B cell (primary cell): ENCODE measurements around the gene CHST4. TPM values are rescaled to one million over a fixed set of nuclear protein-coding genes. Genes with fewer than 3 reads are reported as not detected.

Experiments used
- ATAC-seq: fragments of 200-7000 bp; cut with Tn5 transposase; one replicate; pipeline ENCODE4 v1.10.0; 2021; ENCODE audit warnings: low read depth, mild to moderate bottlenecking, moderate number of reproducible peaks, moderate library complexity
- CTCF ChIA-PET: fragments of 350-600 bp; sonication (Branson Sonifier 250); formaldehyde crosslinking; loops from one replicate; lab custom pipeline; 2021; ENCODE audit warnings: antibody characterized with exemption, inconsistent platforms; lab: Charles Lee
- POLR2A ChIA-PET: fragments of 350-600 bp; sonication (Branson Sonifier 250); formaldehyde crosslinking; loops from one replicate; lab custom pipeline; 2021; ENCODE audit warnings: antibody characterized with exemption; lab: Charles Lee
- DNase-seq: peaks from one replicate; pipeline ENCODE4 v3.0.0; 2013
- H2AFZ ChIP-seq: 2 replicates; pipeline ENCODE4 v1.6.1; 2012; ENCODE audit warnings: mild to moderate bottlenecking, low read depth, low read length; ENCODE audit not compliant: insufficient read depth, poor library complexity, severe bottlenecking
- H3K27ac ChIP-seq, 2 donors: 1 replicate in 1 of 2; 2 replicates in 1 of 2; pipeline ENCODE4 v1.5.1; 2012 to 2013; ENCODE audit warnings: low read length in 2 of 2, mild to moderate bottlenecking in 2 of 2, moderate library complexity in 1 of 2
- H3K27me3 ChIP-seq, 4 experiments: fragments of 200-600 bp in 1 of 4; sonication (generic) in 1 of 4; replicated peaks in 1 of 4; 1 replicate in 2 of 4; 2 replicates in 2 of 4; pipeline versions ENCODE4 v1.6.1 to v1.7.0; 2013 to 2016; ENCODE audit warnings: low read length in 3 of 4, mild to moderate bottlenecking in 2 of 4, mixed read lengths in 1 of 4, moderate library complexity in 1 of 4; ENCODE audit not compliant: insufficient read depth in 4 of 4, control insufficient read depth in 3 of 4; ENCODE audit errors: control extremely low read depth in 1 of 4
- H3K36me3 ChIP-seq, 2 experiments: replicated peaks in 1 of 2; 1 replicate in 1 of 2; 2 replicates in 1 of 2; pipeline versions ENCODE4 v1.6.1 to v1.7.1; 2013; ENCODE audit warnings: low read length in 1 of 2; ENCODE audit not compliant: insufficient read depth in 2 of 2, control insufficient read depth in 1 of 2; ENCODE audit errors: control extremely low read depth in 1 of 2, extremely low read depth in 1 of 2
- H3K4me1 ChIP-seq, 2 donors: fragments of 200-600 bp in 1 of 2; sonication (generic) in 1 of 2; 1 replicate in 1 of 2; 2 replicates in 1 of 2; pipeline versions ENCODE4 v1.5.1 to v1.6.1; 2013 to 2017; ENCODE audit warnings: low read length in 2 of 2; ENCODE audit not compliant: control insufficient read depth in 2 of 2, insufficient read depth in 2 of 2
- H3K4me2 ChIP-seq: replicated peaks from 2 replicates; pipeline ENCODE3; 2012; ENCODE audit warnings: mild to moderate bottlenecking, low read depth, low read length; ENCODE audit not compliant: poor library complexity, severe bottlenecking
- H3K4me3 ChIP-seq, 5 experiments: fragments of 200-600 bp in 1 of 5; sonication (generic) in 1 of 5; 1 replicate in 3 of 5; 2 replicates in 2 of 5; pipeline versions ENCODE4 v1.5.1 to v1.7.0; 2011 to 2016; ENCODE audit warnings: low read length in 4 of 5, mild to moderate bottlenecking in 4 of 5, low read depth in 2 of 5, control low read depth in 1 of 5, moderate library complexity in 1 of 5; ENCODE audit not compliant: insufficient read depth in 1 of 5; ENCODE audit errors: control extremely low read depth in 1 of 5, extremely low read depth in 1 of 5
- H3K79me2 ChIP-seq: fragments of 200-600 bp; sonication (generic); one replicate; pipeline ENCODE4 v1.6.0; 2016; ENCODE audit warnings: low read length; ENCODE audit not compliant: control insufficient read depth, insufficient read depth
- H3K9ac ChIP-seq: fragments of 200-600 bp; sonication (generic); 2 replicates; pipeline ENCODE4 v1.6.1; 2017; ENCODE audit warnings: mild to moderate bottlenecking, low read length, moderate library complexity
- H3K9me3 ChIP-seq, 3 donors: one replicate each; pipeline versions ENCODE4 v1.6.1 to v1.7.1; 2013; ENCODE audit warnings: low read length in 2 of 3; ENCODE audit not compliant: control insufficient read depth in 2 of 3, insufficient read depth in 1 of 3; ENCODE audit errors: control extremely low read depth in 1 of 3
- H4K20me1 ChIP-seq: 2 replicates; pipeline ENCODE4 v1.6.0; 2012; ENCODE audit warnings: mild to moderate bottlenecking, low read length; ENCODE audit not compliant: insufficient read depth, control insufficient read depth, poor library complexity, severe bottlenecking
- H3K27ac Mint-ChIP-seq: one replicate; pipeline ENCODE4 v1.8.0; 2021; ENCODE audit warnings: mixed read lengths
- H3K27me3 Mint-ChIP-seq: one replicate; pipeline ENCODE4 v1.8.0; 2021; ENCODE audit warnings: mixed read lengths
- H3K4me1 Mint-ChIP-seq: one replicate; pipeline ENCODE4 v1.8.0; 2021; ENCODE audit warnings: mixed read lengths
- H3K4me3 Mint-ChIP-seq: one replicate; pipeline ENCODE4 v1.8.0; 2021; ENCODE audit warnings: mixed read lengths
- H3K9me3 Mint-ChIP-seq: one replicate; pipeline ENCODE4 v1.8.0; 2022; ENCODE audit warnings: mixed read lengths; ENCODE audit not compliant: insufficient read depth
- CTCF ChIP-seq: fragments of 200-600 bp; IDR thresholded peaks from one replicate; pipeline ENCODE4 v1.8.0; 2022; ENCODE audit warnings: antibody characterized with exemption, mild to moderate bottlenecking
- EZH2 ChIP-seq: IDR thresholded peaks from 2 replicates; pipeline ENCODE4 v1.6.1; 2012; ENCODE audit warnings: borderline replicate concordance, low read depth, mild to moderate bottlenecking, moderate library complexity, low read length; ENCODE audit not compliant: insufficient read depth, poor library complexity, severe bottlenecking
- WGBS: methylation state at CpG from one replicate; pipeline ENCODE4 v1.1.5; 2013; ENCODE audit warnings: missing lambda C conversion rate; ENCODE audit not compliant: insufficient coverage; 5-methylcytosine and 5-hydroxymethylcytosine counted together
- intact Hi-C: fragments of 100-400 bp; cut with micrococcal nuclease; formaldehyde crosslinking; loops from one replicate; pipeline ENCODE4 v1.10.0; 2022
- polyA plus RNA-seq: library from polyadenylated mRNA; depleted of rRNA; stranded (reverse); fragments of >200 nt; gene quantifications from 2 replicates; pipeline ENCODE4 v1.2.3, GENCODE V29; 2012
- total RNA-seq, 2 donors: library from RNA; stranded (reverse); fragments of 120-200 nt in 1 of 2; gene quantifications; 1 replicate in 1 of 2; 2 replicates in 1 of 2; pipeline versions ENCODE4 v1.2.3 to v1.2.4, GENCODE V29; 2013 to 2022

CHST4 gene
- total and polyA plus RNA-seq, 2 donors (not counting 1 experiment from before 2014, with no cell fraction given), result not detected

DNA sequence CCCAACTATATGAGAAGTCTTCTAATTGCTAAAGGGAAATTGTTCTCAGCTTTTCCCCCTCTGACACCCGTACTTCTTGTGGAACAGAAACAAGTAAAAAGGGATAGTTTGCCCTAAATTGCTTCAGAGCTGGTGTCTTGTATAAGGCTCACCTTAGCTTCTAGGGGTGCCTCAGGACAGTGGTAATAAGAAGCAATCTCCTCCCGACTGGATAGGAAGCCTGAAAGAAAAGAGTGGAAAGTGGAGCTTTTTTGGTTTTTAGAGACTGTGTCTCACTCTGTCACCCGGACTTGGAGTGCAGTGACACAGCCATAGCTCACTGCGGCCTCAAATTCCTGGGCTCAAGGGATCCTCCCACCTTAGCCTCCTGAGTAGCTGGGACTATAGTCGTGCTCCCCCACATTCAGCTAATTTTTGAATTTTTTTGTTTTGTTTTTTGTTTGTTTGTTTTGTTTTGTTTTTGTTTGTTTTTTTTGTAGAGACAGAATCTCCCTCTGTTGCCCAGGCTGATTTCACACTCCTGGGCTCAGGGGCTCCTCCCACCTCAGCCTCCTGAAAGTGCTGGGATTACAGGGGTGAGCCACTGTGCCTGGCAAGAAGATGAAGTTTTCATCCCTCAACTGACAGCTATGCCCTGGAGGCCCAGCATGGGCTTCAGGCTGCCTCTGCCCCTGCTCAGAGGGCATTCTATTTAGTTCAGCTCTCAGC lies 47.3 kb downstream of the CHST4 start:
- CTCF ChIA-PET, result interaction anchor here (0.6 to 3.2 kb wide), 6 partner anchors 9 to 161 kb away, joined by 3 to 24 read pairs (median 4); no protein-coding TSS in a partner anchor
- no peak for TF ChIP-seq CTCF
- no peak for TF ChIP-seq EZH2
- Histone ChIP-seq H2AFZ (no peak overlapping the region), H3K9ac (no peak overlapping the region), H3K4me3 (no peak overlapping the region), H3K4me2 (no peak overlapping the region), H3K9me3 (peaks cover 0 to 3% (median 0%) of the 10 kb centered on the region in 3 donors), H3K36me3 (no peaks in the 10 kb centered on the region), H3K79me2 (no peaks in the 10 kb centered on the region), H4K20me1 (no peaks in the 10 kb centered on the region), H3K27ac (no peak overlapping the region), H3K4me1 (peaks cover 0 to 10% of the 10 kb centered on the region in 2 donors), H3K27me3 (peaks cover 0 to 6% (median 0%) of the 10 kb centered on the region in 4 experiments)
- POLR2A ChIA-PET, result interaction anchor here (1.0 kb wide), 1 partner anchor 8 kb away, joined by 6 read pairs; no protein-coding TSS in a partner anchor
- WGBS, result 90% methylated on average over 2 of the region's 5 CpGs
- DNase-seq, result no peak
- Mint-ChIP-seq H3K9me3 (no peaks in the 10 kb centered on the region), H3K27me3 (peaks cover 3% of the 10 kb centered on the region), H3K27ac (no peak overlapping the region), H3K4me1 (peaks cover 7% of the 10 kb centered on the region), H3K4me3 (no peak overlapping the region)
- no peak for ATAC-seq
- intact Hi-C loops, result no loop called here

GRCh38 chr16:71574702-71575101 lies 48.5 kb downstream of the CHST4 start:
- H3K4me1 Mint-ChIP-seq, result peaks cover 7% of the 10 kb centered on the region
- peaks cover 3% of the 10 kb centered on the region for H3K27me3 Mint-ChIP-seq
- H3K9me3 Mint-ChIP-seq, result no peaks in the 10 kb centered on the region

More at GRCh38 chr16:71574702-71575101, 48.5 kb downstream of the CHST4 start:
- Histone ChIP-seq H3K27ac (no peak overlapping the region), H3K4me2 (no peak overlapping the region), H3K9me3 (peaks cover 0 to 3% (median 0%) of the 10 kb centered on the region in 3 donors), H3K4me1 (peaks cover 0 to 10% of the 10 kb centered on the region in 2 donors), H3K27me3 (peaks cover 0 to 6% (median 0%) of the 10 kb centered on the region in 4 experiments), H4K20me1 (no peaks in the 10 kb centered on the region), H2AFZ (no peak overlapping the region), H3K36me3 (no peaks in the 10 kb centered on the region), H3K9ac (no peak overlapping the region), H3K4me3 (no peak overlapping the region), H3K79me2 (no peaks in the 10 kb centered on the region)
- TF ChIP-seq CTCF (no peak), EZH2 (no peak)
- H3K4me3 Mint-ChIP-seq, result no peak overlapping the region
- ChIA-PET CTCF (interaction anchor here (2.1 to 3.2 kb wide), 2 partner anchors 10 to 36 kb away, joined by 16 to 24 read pairs; no protein-coding TSS in a partner anchor), POLR2A (no interaction called here)
- ATAC-seq (no peak), DNase-seq (no peak)
- H3K27ac Mint-ChIP-seq, result no peak overlapping the region
- intact Hi-C loops, result no loop called here
